BJ (cell line): Measurements from ENCODE around the gene ADAMTS14. TPM values are rescaled to one million over a fixed set of nuclear protein-coding genes. Genes with fewer than 3 reads are reported as not detected.

Experiments
- CTCF ChIA-PET: fragments of 350-600 bp; formaldehyde crosslinking; extraction: SDS; loops from one replicate; lab custom pipeline; 2021; ENCODE audit warnings: antibody characterized with exemption, inconsistent platforms; lab: Yijun Ruan, JAX
- POLR2A ChIA-PET: fragments of 300-600 bp; sonication (Branson Sonifier 250); formaldehyde crosslinking; extraction: SDS; loops from one replicate; lab custom pipeline; 2021; ENCODE audit warnings: antibody characterized with exemption; lab: Charles Lee
- DNase-seq: peaks from one replicate; pipeline ENCODE4 v3.0.0-alpha.2; 2011; ENCODE audit warnings: low read depth
- H3K27me3 ChIP-seq: 2 replicates; pipeline ENCODE4 v1.6.0; 2011; ENCODE audit warnings: low read length; ENCODE audit not compliant: control insufficient read depth, insufficient read depth
- H3K36me3 ChIP-seq: 2 replicates; pipeline ENCODE4 v1.5.1; 2011; ENCODE audit warnings: low read length; ENCODE audit not compliant: control insufficient read depth, insufficient read depth
- H3K4me3 ChIP-seq: 2 replicates; pipeline ENCODE4 v1.5.1; 2011; ENCODE audit warnings: low read depth, mild to moderate bottlenecking, control low read depth, low read length
- CTCF ChIP-seq: IDR thresholded peaks from 2 replicates; pipeline ENCODE4 v1.5.1; 2011; ENCODE audit warnings: low read depth, mild to moderate bottlenecking, control low read depth, inconsistent platforms, low read length, moderate library complexity; ENCODE audit not compliant: insufficient read depth
- polyA plus RNA-seq: library from polyadenylated mRNA; depleted of rRNA; stranded (reverse); fragments of >200 nt; gene quantifications from 2 replicates; pipeline ENCODE4 v1.2.3, GENCODE V29; 2011

The ADAMTS14 gene
- polyA plus RNA-seq, 1 experiment: 3.3 TPM

- no peaks in the 10 kb centered on the region for H3K36me3 ChIP-seq
- no peak for DNase-seq
- no peak for TF ChIP-seq CTCF
- ChIA-PET POLR2A (interaction anchor here (0.5 kb wide), 1 partner anchor 40 kb away, joined by 3 read pairs; no protein-coding TSS in a partner anchor), CTCF (interaction anchor here (1.5 kb wide), 1 partner anchor 11 kb away, joined by 3 read pairs; no protein-coding TSS in a partner anchor)
- H3K27me3 ChIP-seq: peaks cover 1% of the 10 kb centered on the region; the same call in 1 of the 2 replicates
- no peak overlapping the region for H3K4me3 ChIP-seq
Measured at GRCh38 chr10:70714245-70714644, 41.9 kb downstream of the ADAMTS14 start.

GRCh38 chr10:70714951-70715350, 42.6 kb downstream of the ADAMTS14 start:
- Histone ChIP-seq H3K27me3 (peaks cover 1% of the 10 kb centered on the region; the same call in 1 of the 2 replicates), H3K36me3 (no peaks in the 10 kb centered on the region), H3K4me3 (no peak overlapping the region)
- CTCF ChIA-PET: interaction anchor here (0.8 kb wide), 1 partner anchor 18 kb away, joined by 3 read pairs; no protein-coding TSS in a partner anchor
- POLR2A ChIA-PET: interaction anchor here (0.5 kb wide), 1 partner anchor 39 kb away, joined by 3 read pairs; no protein-coding TSS in a partner anchor
- TF ChIP-seq CTCF: no peak
- DNase-seq: no peak

GRCh38 chr10:70715853-70716795, 43.8 kb downstream of the ADAMTS14 start:
- ChIA-PET POLR2A (no interaction called here), CTCF (interaction anchor here (0.6 to 1.4 kb wide), 3 partner anchors 13 to 139 kb away, joined by 3 read pairs; no protein-coding TSS in a partner anchor)
- DNase-seq: no peak
- TF ChIP-seq CTCF: no peak
- no peaks in the 10 kb centered on the region for H3K36me3 ChIP-seq
- H3K4me3 ChIP-seq: no peak overlapping the region
- peaks cover 1% of the 10 kb centered on the region; the same call in 1 of the 2 replicates for H3K27me3 ChIP-seq

- no peak for TF ChIP-seq CTCF
- Histone ChIP-seq H3K4me3 (no peak overlapping the region), H3K36me3 (no peaks in the 10 kb centered on the region), H3K27me3 (no peaks in the 10 kb centered on the region; the same call in 1 of the 2 replicates)
- DNase-seq: peak; percentile 24
- ChIA-PET CTCF (interaction anchor here (1.4 kb wide), 1 partner anchor 10 kb away, joined by 5 read pairs; no protein-coding TSS in a partner anchor), POLR2A (interaction anchor here (0.7 kb wide), 1 partner anchor 29 kb away, joined by 3 read pairs; no protein-coding TSS in a partner anchor)
Measured at GRCh38 chr10:70722820-70723424, 50.6 kb downstream of the ADAMTS14 start.
